Astrocyte of the spinal cord (primary cell): Measurements from ENCODE around the gene MICALL1.

ENCODE experiments used
- DNase-seq: peaks from one replicate; pipeline ENCODE4 v3.0.0; 2011; ENCODE audit warnings: low read depth, low spot score
- H3K4me3 ChIP-seq: 2 replicates; pipeline ENCODE4 v1.5.1; 2011; ENCODE audit warnings: low read depth, mild to moderate bottlenecking, low read length, moderate library complexity
- in situ Hi-C: cut with HindIII; loops from 2 replicates; pipeline ENCODE4 v1.10.0; 2017; ENCODE audit warnings: low sequenced_read_pairs
- TF ChIP-seq, protein P1 (sequence below): IDR thresholded peaks from 2 replicates; pipeline ENCODE4 v1.5.1; 2012; ENCODE audit warnings: low read depth, mild to moderate bottlenecking, low read length, inconsistent platforms

The MICALL1 gene

DNA sequence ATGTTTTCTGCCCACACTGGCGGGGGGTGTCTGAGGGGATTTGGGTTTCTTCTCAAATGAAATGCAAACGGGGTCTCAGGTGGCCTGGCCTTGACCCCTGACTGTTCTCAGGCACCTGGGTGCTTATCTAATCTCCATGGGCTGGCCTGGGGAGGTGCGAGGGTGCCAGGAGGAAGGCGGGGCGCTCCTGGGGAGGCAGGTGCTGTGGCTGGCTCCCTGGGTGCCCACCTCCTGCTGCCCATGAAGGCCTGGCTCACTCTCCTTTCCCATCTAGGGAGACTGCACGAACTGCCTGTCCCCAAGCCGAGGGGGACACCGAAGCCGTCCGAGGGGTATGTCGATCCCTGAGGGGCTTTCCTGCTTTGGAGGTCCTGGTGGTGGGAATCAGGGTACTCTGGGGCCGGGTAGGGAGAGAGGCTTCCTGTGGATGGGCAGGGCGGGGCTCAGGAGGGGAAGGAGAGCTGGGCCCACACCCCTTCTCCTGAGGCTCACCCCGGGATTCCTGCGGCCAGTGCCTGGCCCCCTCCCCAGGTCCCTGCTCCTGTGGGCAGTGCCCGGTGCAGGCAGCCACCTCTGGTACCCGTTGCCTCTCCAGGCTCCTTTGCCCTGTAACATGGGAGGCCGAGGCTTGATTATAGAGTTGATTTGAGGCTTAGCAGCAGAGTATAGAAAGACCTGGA lies 18.4 kb downstream of the MICALL1 start:
- no peak for DNase-seq
- TF ChIP-seq, protein P1, sequence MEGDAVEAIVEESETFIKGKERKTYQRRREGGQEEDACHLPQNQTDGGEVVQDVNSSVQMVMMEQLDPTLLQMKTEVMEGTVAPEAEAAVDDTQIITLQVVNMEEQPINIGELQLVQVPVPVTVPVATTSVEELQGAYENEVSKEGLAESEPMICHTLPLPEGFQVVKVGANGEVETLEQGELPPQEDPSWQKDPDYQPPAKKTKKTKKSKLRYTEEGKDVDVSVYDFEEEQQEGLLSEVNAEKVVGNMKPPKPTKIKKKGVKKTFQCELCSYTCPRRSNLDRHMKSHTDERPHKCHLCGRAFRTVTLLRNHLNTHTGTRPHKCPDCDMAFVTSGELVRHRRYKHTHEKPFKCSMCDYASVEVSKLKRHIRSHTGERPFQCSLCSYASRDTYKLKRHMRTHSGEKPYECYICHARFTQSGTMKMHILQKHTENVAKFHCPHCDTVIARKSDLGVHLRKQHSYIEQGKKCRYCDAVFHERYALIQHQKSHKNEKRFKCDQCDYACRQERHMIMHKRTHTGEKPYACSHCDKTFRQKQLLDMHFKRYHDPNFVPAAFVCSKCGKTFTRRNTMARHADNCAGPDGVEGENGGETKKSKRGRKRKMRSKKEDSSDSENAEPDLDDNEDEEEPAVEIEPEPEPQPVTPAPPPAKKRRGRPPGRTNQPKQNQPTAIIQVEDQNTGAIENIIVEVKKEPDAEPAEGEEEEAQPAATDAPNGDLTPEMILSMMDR = no peak
- H3K4me3 ChIP-seq = no peak overlapping the region
- in situ Hi-C loops = no loop called here

DNA sequence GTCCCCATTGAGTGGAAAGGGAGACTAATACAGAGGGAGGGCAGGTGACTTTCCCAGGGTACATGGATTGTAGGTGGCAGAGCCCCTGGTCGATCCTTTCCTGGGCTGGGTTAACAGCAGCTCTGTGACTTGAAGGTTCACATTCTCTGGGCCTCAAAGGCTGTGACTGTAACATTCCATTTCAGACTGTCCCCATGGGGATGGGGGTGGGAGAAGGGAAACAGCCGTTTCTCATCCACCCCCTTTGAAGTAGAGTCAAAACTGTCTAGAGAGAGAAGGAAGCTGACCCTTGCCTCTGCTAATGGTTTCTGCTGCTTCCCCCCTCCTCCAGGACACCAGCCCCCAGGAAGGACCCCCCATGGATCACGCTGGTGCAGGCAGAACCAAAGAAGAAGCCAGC lies 19.2 kb downstream of the MICALL1 start:
- H3K4me3 ChIP-seq = no peak overlapping the region
- TF ChIP-seq, protein P1 = no peak
- in situ Hi-C loops = no loop called here

DNA sequence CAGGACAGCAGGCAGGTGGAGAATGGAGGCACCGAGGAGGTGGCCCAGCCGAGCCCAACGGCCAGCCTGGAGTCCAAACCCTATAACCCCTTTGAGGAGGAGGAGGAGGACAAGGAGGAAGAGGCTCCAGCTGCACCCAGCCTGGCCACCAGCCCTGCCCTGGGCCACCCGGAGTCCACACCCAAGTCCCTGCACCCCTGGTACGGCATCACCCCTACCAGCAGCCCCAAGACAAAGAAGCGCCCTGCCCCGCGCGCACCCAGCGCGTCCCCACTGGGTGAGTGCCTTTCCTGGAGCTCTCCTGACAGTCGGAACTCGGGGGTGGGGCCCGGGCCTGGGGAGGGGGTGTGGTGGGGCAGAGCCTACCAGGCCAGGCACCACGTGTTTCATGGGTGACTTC lies 19.7 kb downstream of the MICALL1 start:
- DNase-seq = no peak
- in situ Hi-C loops = no loop called here
- H3K4me3 ChIP-seq = no peak overlapping the region
- TF ChIP-seq, protein P1 = no peak

More for the DNA sequence above, 19.2 kb downstream of the MICALL1 start:
- no peak for DNase-seq

DNA sequence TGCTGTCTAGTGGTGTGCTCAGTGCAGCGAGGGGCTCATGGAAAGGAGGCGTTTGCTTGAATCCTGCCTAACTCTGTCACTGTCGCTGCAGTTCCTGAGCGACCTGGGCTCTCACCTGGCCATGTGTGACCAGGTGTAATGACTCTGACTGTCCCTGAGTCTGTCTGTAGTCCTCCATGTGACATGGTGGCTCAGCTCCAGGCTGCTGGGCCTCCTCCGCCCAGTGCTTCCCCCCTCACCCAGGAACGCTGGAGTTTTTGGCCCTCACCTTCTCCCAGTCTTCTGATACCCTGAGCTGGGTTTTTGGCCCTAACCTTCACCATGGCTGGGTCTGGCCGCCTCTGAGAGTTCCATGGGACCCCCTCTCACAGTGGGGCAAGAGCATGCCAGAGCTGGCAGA lies 20.3 kb downstream of the MICALL1 start:
- in situ Hi-C loops = no loop called here
- no peak overlapping the region for H3K4me3 ChIP-seq
- DNase-seq = no peak
- TF ChIP-seq, protein P1 = no peak

DNA sequence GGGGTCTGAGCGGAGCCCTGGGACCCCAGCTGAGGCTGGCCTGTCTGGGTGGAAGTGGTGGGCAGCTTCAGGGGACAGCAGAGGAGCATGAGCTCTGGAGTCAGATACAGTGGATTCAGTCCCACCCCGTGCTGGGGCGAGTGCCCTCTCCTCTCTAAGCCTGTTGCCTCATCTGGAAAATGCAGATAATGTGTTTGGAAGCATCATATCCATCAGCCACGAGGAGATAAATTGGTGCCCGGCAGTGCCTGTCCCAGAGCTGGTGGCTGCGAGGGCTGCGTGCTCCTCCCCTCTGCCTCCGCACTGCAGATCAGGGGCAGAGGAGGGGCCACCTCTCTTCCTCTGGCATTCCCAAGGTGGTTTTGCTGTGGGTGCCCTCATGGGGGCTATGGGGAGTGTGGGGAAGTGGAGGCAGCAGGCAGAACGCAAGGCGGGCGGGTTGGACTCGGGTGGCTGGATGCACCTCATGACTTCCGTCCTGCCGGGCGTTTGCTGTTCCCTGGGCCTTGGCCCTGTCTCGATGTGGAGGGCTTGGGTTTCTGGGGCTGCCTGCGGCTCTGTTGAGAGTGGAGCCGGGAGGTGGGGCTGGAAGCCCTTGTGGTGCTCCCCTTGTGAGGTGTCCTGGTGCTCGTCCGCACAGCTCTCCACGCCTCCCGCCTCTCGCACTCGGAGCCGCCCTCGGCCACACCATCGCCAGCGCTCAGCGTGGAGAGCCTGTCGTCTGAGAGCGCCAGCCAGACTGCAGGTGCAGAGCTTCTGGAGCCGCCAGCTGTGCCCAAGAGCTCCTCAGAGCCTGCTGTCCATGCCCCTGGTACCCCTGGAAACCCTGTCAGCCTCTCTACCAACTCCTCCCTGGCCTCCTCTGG lies 20.9 kb downstream of the MICALL1 start:
- TF ChIP-seq, protein P1 = no peak
- H3K4me3 ChIP-seq = no peak overlapping the region
- in situ Hi-C loops = no loop called here
- DNase-seq = no peak

DNA sequence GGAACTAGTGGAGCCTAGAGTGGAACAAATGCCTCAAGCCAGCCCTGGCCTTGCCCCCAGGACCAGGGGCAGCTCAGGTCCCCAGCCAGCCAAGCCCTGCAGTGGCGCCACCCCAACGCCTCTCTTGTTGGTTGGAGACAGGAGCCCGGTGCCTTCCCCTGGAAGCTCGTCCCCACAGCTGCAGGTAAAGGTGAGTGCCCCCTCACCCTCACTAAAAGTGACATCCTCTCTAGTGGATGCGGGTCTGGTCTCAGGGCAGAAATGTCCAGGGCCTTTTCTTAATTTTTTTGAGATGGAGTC lies 21.5 kb downstream of the MICALL1 start:
- H3K4me3 ChIP-seq = no peak overlapping the region
- TF ChIP-seq, protein P1 = no peak
- in situ Hi-C loops = no loop called here
- no peak for DNase-seq
